NCI-H2029 treated with DMSO at 0.1 percent for 48 hours (cell line): ENCODE measurements around the gene CEP85L.

Experiments used
- DNase-seq: peaks from one replicate; lab custom pipeline; 2025; lab: John Stamatoyannopoulos, UW

The CEP85L gene

GRCh38 chr6:118579786-118580185 lies 71.6 kb downstream of the CEP85L start:
- DNase-seq: no peak

DNA sequence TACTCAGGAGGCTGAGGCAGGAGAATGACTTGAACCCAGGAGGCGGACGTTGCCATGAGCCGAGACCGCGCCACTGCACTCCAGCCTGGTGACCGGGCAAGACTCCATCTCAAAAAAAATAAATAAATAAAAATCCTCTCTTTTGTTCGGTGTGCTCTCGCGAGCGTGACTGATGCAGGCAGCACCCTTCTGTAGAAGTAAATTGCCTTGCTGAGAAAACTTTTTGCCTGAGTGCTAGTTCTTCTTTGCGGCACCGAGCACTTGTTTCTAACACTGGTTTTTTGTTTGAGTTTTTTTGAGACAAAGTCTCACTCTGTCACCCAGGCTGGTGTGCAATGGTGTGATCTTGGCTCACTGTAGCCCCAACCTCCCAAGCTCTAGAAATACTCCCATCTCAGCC lies 72.8 kb downstream of the CEP85L start:
- no peak for DNase-seq

DNA sequence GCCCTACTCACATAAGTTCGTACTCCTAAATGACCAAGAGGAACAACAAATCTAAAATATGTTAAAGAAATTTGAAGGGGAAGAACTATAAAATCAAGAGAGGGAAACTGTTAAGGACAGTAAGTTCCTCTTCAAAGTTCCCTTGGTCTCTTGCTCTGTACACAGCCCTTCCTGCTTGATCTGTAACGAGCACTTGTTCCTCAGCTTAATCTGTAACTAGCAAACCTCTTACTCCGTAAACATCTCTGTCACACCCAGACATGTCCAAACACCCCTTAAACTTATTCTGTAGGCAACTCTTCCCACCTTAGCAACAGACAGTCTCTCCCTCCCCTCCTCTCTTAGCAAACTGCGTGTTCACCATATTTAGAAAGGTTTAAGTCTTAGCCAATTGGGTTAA lies 73.4 kb downstream of the CEP85L start:
- DNase-seq: no peak

DNA sequence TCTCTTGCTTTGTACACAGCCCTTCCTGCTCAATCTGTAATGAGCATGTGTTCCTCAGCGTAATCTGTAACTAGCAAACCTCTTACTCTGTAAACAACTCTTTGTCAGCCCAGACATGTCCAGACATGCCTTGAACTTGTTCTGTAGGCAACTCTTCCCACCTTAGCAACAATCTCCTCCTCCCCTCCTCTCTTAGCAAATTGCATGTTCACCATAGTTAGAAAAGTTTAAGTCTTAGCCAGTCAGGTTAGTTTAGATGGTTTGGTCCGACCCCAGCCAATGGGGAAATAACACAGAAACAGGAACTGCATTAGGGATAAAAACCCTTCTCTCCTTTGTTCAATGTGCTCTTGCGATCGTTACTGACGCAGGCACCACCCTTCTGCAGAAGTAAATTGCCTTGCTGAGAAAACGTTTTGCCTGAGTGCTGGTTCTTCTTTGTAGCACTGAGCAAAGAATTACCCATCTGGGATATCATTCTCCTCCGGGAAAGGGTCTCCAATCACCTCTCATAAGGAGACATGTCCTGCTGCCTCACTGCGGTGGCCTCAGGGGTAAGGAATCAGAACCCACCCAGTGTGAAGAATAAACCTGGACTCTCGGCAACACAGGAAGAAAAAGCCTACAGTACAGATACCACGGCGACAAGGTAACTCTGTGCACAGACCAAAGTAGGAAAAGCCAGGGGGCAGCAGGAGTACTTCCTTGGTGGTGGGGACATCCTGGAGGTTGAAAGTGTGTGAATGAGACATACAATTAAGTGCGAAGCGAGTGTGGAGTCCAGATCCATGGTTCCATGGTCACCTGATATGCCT lies 77.1 kb downstream of the CEP85L start:
- no peak for DNase-seq

- no peak for DNase-seq
Measured at GRCh38 chr6:118571121-118571520, 80.3 kb downstream of the CEP85L start.

DNA sequence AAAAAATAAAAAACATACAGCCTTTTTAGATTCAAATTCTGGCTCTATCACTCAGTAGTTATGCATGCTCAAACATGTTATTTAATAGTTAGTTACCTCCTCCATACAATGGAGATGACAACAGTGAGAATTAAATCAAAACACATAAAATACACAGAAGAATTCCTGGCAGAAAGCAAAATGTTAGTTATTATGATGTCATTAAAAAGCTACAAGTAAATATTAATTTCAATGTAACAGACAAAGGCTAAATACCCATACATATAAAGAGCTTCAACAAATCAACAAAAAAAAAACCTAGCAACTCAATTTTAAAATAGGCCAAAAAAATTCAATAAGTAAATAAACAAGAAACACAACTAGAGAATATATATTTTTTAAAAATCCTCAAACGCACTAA lies 81.9 kb downstream of the CEP85L start:
- no peak for DNase-seq

GRCh38 chr6:118567974-118568373 lies 83.4 kb downstream of the CEP85L start:
- no peak for DNase-seq

GRCh38 chr6:118565311-118565960 lies 86.0 kb downstream of the CEP85L start:
- peak; percentile 41 for DNase-seq

DNA sequence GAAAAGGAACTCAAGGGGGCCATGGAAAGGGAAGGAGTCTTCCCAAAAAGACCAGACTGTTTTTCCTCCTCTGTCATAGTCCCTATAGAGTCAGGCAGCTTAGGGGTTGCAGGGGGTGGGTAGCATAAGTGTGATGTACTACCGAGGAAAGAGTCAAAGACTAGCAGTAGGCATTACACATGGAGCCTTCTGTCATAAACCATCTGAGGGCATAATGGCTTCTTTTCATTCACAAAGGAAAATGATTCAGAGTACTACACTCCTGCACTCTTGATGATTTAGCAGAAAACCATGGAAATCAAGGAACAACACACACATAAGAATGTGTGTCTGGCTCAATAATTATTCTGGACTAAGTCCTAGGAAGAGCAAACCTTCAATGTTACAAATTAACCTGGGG lies 88.4 kb downstream of the CEP85L start:
- DNase-seq: no peak

DNA sequence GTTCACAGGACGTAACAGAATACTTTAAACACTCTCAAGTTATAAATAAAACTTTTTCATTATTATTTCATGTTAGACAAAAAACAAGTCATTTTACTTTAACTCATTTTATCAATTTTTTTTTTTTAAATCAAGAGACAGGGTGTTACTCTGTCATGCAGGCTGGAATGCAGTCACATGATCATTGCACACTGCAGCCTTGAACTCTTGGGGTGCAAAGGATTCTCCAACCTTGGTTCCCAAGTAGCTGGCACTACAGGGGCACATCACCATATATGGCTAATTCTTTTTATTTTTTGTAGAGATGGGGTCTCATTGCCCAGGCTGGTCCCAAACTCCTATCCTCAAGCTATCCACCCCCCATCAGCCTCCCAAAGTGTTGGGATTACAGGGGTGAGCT lies 89.1 kb downstream of the CEP85L start:
- no peak for DNase-seq

GRCh38 chr6:118559659-118560058 lies 91.7 kb downstream of the CEP85L start:
- DNase-seq: no peak

- no peak for DNase-seq
Measured at GRCh38 chr6:118558464-118559217, 92.8 kb downstream of the CEP85L start.

DNA sequence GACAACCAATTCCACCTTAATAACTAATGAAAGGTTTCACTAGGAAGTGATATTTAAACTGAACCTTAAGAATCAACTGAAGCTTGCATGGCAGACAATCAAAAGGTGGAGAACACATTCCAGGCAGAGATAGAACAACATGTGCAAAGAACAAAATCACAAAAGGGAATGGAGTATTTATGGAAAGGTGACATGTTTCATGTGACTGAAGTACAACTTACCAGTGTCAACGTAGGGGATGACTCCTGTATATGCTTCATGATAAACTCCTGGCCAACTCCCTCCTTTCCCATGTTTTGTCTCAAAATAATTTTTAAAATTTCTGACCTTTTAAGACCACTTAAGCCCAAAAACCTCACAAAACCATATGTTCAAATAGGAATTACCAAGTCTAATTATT lies 96.7 kb downstream of the CEP85L start:
- no peak for DNase-seq

- DNase-seq: no peak
Measured at GRCh38 chr6:118553132-118553531, 98.3 kb downstream of the CEP85L start.

GRCh38 chr6:118551063-118552053 lies 100.0 kb downstream of the CEP85L start:
- peak; percentile 79 for DNase-seq

GRCh38 chr6:118548613-118549012 lies 102.8 kb downstream of the CEP85L start:
- DNase-seq: no peak

GRCh38 chr6:118548136-118548535 lies 103.3 kb downstream of the CEP85L start, which contains the start of gene PLN:
Gene PLN, plus strand, starts transcription at chr6:118548296. Its CDS starts 10,626 bp downstream, at chr6:118558922.
- no peak for DNase-seq

DNA sequence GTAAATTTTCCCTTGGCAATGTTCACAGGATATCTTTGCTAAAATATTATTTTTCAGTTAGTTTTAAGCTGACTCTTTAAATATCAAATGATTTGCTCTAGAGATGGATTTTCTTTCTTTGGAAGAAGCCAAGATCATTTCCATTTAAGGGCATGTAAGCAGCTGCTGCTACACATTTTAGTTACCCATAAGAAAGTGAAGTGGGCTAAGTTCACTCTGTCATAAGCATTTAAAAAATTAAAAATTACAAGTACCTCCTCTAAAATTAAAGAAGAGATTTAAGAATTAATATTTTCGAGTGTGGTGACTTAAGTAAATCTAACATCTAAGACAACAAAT lies 104.5 kb downstream of the CEP85L start:
- no peak for DNase-seq

GRCh38 chr6:118546164-118546879 lies 105.1 kb downstream of the CEP85L start:
- DNase-seq: no peak

DNA sequence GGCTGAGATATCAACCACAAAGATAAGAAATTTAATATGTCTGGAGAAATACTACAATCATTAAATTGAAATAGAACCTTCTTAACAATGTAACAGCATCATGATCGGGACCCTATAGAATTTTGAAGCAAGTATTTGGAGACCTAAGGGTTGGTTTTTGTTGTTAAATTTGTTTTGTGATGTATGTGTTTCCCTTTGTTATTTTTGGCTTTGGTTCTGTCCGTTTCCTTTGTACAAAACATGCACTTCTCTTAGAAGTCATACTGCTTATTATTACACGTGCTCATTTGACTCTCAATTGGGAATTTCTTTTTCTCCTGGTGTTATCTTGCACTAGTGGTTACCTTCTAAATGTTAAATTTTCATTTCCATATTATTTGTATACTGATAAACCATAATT lies 107.3 kb downstream of the CEP85L start:
- DNase-seq: no peak
